NK-92 treated with Interleukin-12 subunit alpha and Interleukin-12 subunit beta, amount 100 ng/mL, for 24 hours (cell line): ENCODE measurements around the gene PTPRN2.
"Not testable (repeated sequence)": the region's sequence is repeated elsewhere in the genome, so short reads cannot be mapped to it uniquely, and the experiment has no call there.

Experiments
- DNase-seq: peaks from one replicate; lab custom pipeline; 2025; lab: John Stamatoyannopoulos, UW

The PTPRN2 gene

DNA sequence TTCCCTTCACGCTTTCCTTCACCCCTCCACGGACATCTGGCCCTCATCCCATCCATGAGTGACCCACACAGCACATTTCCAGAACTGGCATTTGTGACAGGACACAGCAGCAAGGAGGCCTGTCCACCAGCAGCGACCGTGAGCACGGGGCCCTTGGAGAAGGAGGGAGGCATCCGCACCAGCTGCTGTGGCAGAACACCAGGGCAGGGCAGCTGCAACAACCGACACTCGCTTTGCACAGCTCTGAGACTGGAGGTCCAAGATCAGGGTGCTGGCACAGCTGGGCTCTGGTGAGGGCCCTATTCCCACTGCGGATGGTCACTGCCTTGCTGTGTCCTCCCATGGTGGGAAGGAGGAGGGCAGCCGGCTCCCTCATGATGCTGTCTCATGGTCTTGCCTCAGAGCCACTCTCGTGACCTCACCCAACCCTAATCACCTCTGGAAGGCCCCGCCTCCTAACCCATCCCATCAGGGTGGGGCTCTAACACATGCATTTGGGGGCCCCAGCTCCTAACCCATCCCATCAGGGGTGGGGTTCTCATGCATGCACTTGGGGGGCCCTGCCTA is 36.7 kb downstream of the PTPRN2 start:
- DNase-seq = no peak

- no peak for DNase-seq
Measured at GRCh38 chr7:158550394-158550700, 37.3 kb downstream of the PTPRN2 start.

- DNase-seq = no peak
Measured at GRCh38 chr7:158549616-158550393, 37.8 kb downstream of the PTPRN2 start.

GRCh38 chr7:158549176-158549615 is 38.4 kb downstream of the PTPRN2 start:
- DNase-seq = no peak

DNA sequence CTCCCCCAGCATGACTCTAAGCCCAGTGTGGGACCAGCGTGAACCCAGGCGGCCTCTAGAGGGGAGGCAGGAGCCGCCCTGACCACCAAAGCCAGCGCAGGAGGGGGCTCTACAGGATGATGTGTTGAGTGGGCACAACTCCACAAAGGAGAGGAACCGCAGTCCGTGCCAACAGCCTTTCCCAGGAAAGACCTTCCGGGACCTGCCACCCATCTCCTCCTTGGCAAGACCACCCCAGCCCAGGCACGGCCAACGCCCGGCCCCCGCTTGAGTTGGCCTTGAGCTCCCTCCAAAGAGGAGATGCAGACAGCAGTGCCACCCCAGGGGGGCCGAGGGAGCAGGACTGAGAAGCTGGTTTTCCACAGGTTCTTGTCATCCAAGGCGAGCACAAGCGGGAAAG is 38.9 kb downstream of the PTPRN2 start:
- no peak for DNase-seq

GRCh38 chr7:158547817-158548216 is 39.8 kb downstream of the PTPRN2 start:
- no peak for DNase-seq

GRCh38 chr7:158546626-158547025 is 41.0 kb downstream of the PTPRN2 start:
- DNase-seq = no peak

GRCh38 chr7:158546214-158546613 is 41.4 kb downstream of the PTPRN2 start:
- no peak for DNase-seq

- no peak for DNase-seq
Measured at GRCh38 chr7:158544708-158545107, 42.9 kb downstream of the PTPRN2 start.

DNA sequence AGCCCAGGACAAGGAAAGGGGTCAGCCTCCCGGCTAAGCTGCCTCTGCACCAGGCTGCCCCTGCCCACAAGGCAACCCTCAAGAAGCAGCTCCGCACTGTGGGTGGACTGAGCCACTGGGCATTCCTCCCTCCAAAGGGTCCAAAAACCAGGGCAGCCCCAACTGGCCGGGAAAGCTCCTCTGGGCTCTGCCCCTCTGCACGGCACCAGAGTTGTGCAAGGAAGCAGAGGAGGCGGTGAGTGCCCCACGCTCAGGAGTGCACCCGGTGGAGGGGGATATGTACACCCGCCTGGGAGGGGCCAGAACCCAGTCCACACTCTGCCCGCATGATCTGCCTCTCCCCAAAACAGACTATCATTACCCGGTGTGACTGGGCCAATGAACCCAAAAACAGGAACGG is 43.8 kb downstream of the PTPRN2 start:
- no peak for DNase-seq

DNA sequence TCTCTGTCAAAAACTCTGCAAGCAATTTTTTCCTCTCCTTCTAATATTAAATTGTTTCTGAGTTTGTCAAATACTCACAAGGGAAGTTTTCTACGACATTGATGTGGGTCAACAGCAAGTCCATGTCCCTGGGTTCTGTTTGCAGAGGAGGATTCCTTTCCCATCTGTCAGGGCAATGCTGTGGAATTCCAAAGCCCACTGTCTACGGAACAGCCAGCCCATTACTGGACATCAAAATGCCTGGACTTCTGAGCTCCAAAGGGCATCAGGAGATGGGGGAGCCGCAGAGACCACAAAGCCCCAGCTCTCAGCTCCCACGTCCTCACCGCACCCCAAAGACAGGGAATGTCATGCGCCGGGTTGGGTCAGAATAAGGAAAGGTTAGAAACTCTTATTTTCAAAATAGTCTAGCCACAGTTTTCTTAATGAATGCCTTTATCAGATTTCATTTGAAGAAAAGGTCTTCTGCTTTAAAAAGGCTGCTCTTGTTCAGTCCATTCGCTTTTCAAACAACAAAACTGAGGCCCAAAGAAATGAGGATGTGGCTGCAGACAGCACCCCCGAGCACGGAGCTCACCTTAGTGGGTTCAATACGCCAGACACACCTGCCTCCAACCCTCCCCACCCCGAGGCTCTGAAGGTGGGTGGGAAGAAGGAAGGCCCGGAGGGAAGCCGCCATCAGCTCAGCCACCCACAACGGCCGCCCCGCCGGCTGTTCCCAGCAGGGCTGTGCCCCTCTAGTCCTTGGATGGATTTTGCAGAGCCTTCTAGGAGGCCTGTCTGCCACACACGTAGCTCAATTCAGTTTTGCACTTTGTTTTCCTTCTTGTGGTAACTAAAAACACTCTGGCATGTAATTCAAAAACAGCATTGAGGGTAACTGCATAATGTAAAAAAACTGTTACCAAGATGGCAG is 44.7 kb downstream of the PTPRN2 start:
- DNase-seq = no peak

DNA sequence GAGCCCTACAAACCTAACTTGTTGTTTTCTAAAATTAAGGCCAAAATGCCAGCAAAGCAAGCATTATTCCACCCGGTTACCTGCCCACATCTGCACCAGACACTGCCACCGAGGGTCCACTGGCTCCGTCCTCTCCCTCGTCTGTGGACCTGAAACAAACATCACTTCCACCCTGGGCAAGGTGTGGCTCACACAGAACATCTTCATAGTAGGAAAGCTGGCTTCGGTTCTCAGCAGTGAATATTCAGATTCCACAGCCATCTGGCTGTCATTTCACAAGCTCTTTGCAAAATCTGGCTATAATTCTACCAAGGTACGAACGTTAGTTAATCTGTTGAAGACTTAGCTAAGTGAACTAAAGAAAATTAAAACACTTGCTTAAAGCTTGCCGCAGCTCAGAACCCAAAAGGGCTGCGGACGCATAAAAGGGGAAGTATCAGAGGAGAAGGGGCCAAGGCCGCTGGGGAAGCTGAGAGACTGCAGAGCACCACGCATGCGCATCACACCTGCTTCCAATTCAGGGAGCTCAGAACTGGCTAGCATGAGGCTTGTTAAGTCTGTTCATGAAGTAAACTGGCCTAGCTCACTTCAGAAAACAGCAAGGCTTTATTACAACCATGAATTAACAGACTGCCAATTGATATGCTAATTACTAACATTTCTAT is 46.1 kb downstream of the PTPRN2 start:
- no peak for DNase-seq

DNA sequence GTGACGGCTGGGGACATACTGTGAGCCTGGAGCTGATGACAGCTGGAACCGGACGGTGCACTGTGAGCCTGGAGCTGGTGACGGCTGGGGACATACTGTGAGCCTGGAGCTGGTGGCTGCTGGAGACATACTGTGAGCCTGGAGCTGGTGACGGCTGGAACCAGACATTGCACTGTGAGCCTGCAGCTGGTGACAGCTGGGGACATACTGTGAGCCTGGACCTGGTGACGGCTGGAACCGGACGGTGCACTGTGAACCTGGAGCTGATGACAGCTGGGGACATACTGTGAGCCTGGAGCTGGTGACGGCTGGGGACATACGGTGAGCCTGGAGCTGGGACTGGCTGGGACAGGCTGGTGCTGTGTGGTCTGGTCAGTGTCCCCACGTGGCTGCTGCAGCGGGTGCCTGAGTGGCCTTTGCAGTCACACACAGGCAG is 47.9 kb downstream of the PTPRN2 start:
- DNase-seq = no peak

DNA sequence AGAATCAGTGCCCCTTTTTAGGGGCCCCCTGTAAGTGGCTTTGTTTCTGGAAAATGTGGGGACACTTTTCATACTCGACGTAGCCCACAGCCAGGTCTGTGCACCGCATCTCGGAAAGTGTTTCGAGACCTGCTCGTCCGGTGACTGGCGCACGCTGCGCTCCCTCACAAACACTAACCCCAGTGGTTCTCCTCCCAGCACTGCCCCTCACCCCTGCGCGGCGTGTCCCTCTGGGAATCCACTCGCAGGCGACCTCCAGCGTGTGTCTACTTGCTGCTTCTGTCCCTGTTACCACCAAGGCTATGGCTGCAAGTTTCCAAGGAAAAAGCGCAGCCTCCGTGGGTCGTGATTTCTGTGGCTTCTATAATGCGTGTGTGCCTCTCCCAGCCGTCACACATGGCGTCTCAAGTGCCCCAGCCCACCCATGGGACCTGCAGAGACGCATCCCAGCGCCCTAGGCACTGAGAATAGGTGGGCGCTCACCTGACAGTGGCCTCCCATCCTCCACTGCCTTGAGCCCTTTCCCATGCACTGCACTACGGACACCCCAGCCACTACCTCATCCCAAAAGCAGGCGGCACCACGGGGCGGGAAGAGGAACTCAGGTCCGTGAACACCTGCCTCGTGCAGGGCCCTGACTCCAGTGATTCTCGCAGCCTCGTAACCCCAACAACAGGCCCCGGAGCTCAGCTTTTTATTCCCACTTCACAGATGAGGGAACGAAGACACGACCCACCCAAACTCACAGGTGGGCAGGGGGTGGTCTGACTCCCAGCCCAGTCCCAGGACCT is 49.3 kb downstream of the PTPRN2 start:
- DNase-seq = no peak

- no peak for DNase-seq
Measured at GRCh38 chr7:158537516-158537882, 50.1 kb downstream of the PTPRN2 start.

GRCh38 chr7:158536871-158537515 is 50.6 kb downstream of the PTPRN2 start:
- DNase-seq = no peak

DNA sequence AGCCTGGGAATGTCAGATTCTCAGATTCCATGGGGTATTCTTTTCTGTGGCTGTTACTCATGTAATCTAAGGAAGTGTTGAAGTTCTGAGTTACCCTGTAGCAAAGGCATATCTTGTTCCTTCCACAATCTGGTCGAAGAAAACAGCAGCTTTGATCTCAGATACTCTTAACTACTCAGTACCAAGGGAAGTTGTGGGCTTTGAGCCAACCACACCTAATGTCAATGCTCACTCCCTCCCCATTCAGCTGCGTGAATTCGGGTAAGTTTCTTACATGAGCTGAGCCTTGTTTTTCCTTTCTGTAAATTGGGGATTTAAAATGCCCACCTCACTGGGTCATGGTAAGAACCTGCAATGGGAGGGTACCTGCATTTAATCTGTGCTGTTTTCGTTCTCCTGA is 52.5 kb downstream of the PTPRN2 start:
- DNase-seq = no peak

- DNase-seq = no peak
Measured at GRCh38 chr7:158534598-158534997, 53.0 kb downstream of the PTPRN2 start.

DNA sequence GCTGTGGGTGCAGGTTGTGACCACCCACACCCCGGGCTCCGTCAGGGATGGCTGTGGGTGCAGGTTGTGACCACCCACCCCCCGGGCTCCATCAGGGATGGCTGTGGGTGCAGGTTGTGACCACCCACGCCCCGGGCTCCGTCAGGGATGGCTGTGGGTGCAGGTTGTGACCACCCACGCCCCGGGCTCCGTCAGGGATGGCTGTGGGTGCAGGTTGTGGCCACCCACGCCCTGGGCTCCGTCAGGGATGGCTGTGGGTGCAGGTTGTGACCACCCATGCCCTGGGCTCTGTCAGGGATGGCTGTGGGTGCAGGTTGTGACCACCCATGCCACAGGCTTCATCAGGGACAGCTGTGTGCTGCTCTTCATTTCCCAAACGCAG is 53.5 kb downstream of the PTPRN2 start:
- not testable (repeated sequence) for DNase-seq

DNA sequence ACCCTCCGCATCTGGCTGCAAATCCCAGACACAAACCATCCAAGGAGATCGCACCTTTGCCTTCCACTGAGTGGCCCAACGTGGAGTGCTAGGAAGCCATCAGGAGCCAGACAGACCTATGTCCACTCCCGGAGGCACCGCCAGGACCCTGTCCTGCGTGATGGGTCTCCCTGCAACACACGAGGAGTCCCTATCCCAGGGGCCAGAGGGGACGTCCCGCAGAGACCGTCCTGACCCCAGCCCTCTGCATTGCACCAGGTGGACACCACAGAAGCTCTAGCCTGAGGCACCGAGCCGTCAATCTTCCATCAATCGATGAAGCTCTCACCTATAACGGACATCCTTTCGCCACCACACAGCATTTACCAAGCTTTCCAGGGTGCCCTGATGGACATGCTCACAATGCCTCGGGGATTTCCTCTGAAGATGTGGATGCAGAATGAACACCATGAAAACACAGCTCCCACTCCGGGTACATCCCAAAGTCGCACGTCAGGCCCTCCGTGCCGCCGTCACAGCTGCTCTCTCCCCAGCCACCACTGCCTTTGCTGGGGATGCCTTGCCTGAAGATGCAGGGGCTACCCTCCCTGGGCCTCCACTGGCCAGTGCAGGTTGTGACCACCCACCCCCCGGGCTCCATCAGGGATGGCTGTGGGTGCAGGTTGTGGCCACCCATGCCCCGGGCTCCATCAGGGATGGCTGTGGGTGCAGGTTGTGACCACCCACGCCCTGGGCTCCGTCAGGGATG is 54.1 kb downstream of the PTPRN2 start:
- no peak for DNase-seq
